ENCODE data around the gene MLLT6. TPM values are rescaled to one million over a fixed set of nuclear protein-coding genes. Genes with fewer than 3 reads are reported as not detected.
A peak's percentile ranks its signal among the peaks of the same experiment; 100 is the strongest.

The MLLT6 gene
- 14.2 TPM for polyA plus RNA-seq (2013, experiment 1 of 2)
- 14.1 TPM for polyA plus RNA-seq (2013, experiment 2 of 2)

- Histone ChIP-seq H3K23ac (ENCODE audit: low read depth, low read length, poor library complexity) (peak within 1 kb of the TSS; percentile 40), H3K4ac (ENCODE audit: low read length) (no peak within 1 kb of the TSS), H3K4me1 (ENCODE audit: control insufficient read depth in 2 of 2, insufficient read depth in 1 of 2, low read depth in 1 of 2, low read length in 2 of 2) (peaks cover 20 to 23% of the 10 kb centered on the region in 2 donors), H4K8ac (ENCODE audit: low read depth, low read length) (no peak within 1 kb of the TSS), H2BK120ac (ENCODE audit: low read depth, low read length) (peak within 1 kb of the TSS; percentile 2), H3K9me3 (replicated peaks in 1 of 2; ENCODE audit: control insufficient read depth in 2 of 2, insufficient read depth in 1 of 2, low read depth in 1 of 2, low read length in 2 of 2) (no peaks in the 10 kb centered on the region), H2AK5ac (ENCODE audit: low read depth, low read length) (peak within 1 kb of the TSS; percentile 79), H3K18ac (ENCODE audit: low read length) (peak within 1 kb of the TSS; percentile 94), H3K27me3 (ENCODE audit: control insufficient read depth in 3 of 3, insufficient read depth in 3 of 3, low read depth in 1 of 3, low read length in 3 of 3) (peaks cover 0 to 57% (median 18%) of the 10 kb centered on the region in 3 experiments), H2BK15ac (ENCODE audit: low read length) (peak within 1 kb of the TSS; percentile 82), H3K27ac (replicated peaks; ENCODE audit: low read length) (no peak within 1 kb of the TSS), H2BK5ac (ENCODE audit: low read length) (no peak within 1 kb of the TSS), H3K4me3 (ENCODE audit: low read length in 2 of 2) (peak within 1 kb of the TSS; percentile 73 to 84), H3K9ac (ENCODE audit: low read depth, low read length, poor library complexity) (peak within 1 kb of the TSS; percentile 73), H2BK12ac (ENCODE audit: low read length) (peak within 1 kb of the TSS; percentile 1), H3K4me2 (ENCODE audit: insufficient read depth, low read length, poor library complexity, severe bottlenecking) (peak within 1 kb of the TSS; percentile 84), H3K14ac (ENCODE audit: low read length) (no peak within 1 kb of the TSS), H3K36me3 (replicated peaks in 1 of 2; ENCODE audit: control insufficient read depth in 2 of 2, insufficient read depth in 2 of 2, low read length in 2 of 2) (peaks cover 3 to 27% of the 10 kb centered on the region in 2 donors), H3K79me1 (ENCODE audit: low read depth, low read length) (peaks cover 2% of the 10 kb centered on the region), H4K91ac (ENCODE audit: low read depth, low read length, poor library complexity) (no peak within 1 kb of the TSS), H2AFZ (ENCODE audit: low read length) (peak within 1 kb of the TSS; percentile 93)
- DNase-seq (ENCODE audit: low spot score): peak; percentile 75
- no CpG with 5 or more reads among the region's 100 CpGs for WGBS, 2 donors (ENCODE audit: extremely low coverage in 2 of 2, insufficient read length in 2 of 2, insufficient replicate concordance in 1 of 2)
Observed at GRCh38 chr17:38704606-38705522, at the start of gene MLLT6. Gene MLLT6, plus strand, starts transcription at chr17:38705273. Its CDS starts 360 bp downstream, at chr17:38705633.

GRCh38 chr17:38656959-38657823 lies 47.9 kb upstream of the MLLT6 start:
- Histone ChIP-seq H3K79me1 (ENCODE audit: low read depth, low read length) (no peaks in the 10 kb centered on the region), H4K8ac (ENCODE audit: low read depth, low read length) (no peak overlapping the region), H3K9me3 (replicated peaks in 1 of 2; ENCODE audit: control insufficient read depth in 2 of 2, insufficient read depth in 1 of 2, low read depth in 1 of 2, low read length in 2 of 2) (no peaks in the 10 kb centered on the region), H3K36me3 (replicated peaks in 1 of 2; ENCODE audit: control insufficient read depth in 2 of 2, insufficient read depth in 2 of 2, low read length in 2 of 2) (no peaks in the 10 kb centered on the region), H4K91ac (ENCODE audit: low read depth, low read length, poor library complexity) (no peak overlapping the region), H3K14ac (ENCODE audit: low read length) (no peak overlapping the region), H3K23ac (ENCODE audit: low read depth, low read length, poor library complexity) (no peak overlapping the region), H3K4ac (ENCODE audit: low read length) (no peak overlapping the region), H3K27ac (replicated peaks; ENCODE audit: low read length) (no peak overlapping the region), H2AK5ac (ENCODE audit: low read depth, low read length) (peak overlapping the region; percentile 61), H3K4me3 (ENCODE audit: low read length in 2 of 2) (no peak overlapping the region), H2BK15ac (ENCODE audit: low read length) (peak overlapping the region; percentile 66), H3K4me2 (ENCODE audit: insufficient read depth, low read length, poor library complexity, severe bottlenecking) (no peak overlapping the region), H2BK5ac (ENCODE audit: low read length) (peak overlapping the region; percentile 70), H2BK12ac (ENCODE audit: low read length) (no peak overlapping the region), H3K9ac (ENCODE audit: low read depth, low read length, poor library complexity) (no peak overlapping the region), H2BK120ac (ENCODE audit: low read depth, low read length) (peak overlapping the region; percentile 39), H3K18ac (ENCODE audit: low read length) (peak overlapping the region; percentile 76), H2AFZ (ENCODE audit: low read length) (peak overlapping the region; percentile 51), H3K27me3 (ENCODE audit: control insufficient read depth in 3 of 3, insufficient read depth in 3 of 3, low read depth in 1 of 3, low read length in 3 of 3) (peaks cover 0 to 27% (median 0%) of the 10 kb centered on the region in 3 experiments), H3K4me1 (ENCODE audit: control insufficient read depth in 2 of 2, insufficient read depth in 1 of 2, low read depth in 1 of 2, low read length in 2 of 2) (peaks cover 11 to 28% of the 10 kb centered on the region in 2 donors)
- WGBS, 2 donors (ENCODE audit: extremely low coverage in 2 of 2, insufficient read length in 2 of 2, insufficient replicate concordance in 1 of 2): no CpG with 5 or more reads among the region's 27 CpGs
- no peak for DNase-seq (ENCODE audit: low spot score)

- Histone ChIP-seq H3K4me1 (ENCODE audit: control insufficient read depth in 2 of 2, insufficient read depth in 1 of 2, low read depth in 1 of 2, low read length in 2 of 2) (peaks cover 11 to 28% of the 10 kb centered on the region in 2 donors), H3K79me1 (ENCODE audit: low read depth, low read length) (no peaks in the 10 kb centered on the region), H3K4ac (ENCODE audit: low read length) (no peak overlapping the region), H2BK120ac (ENCODE audit: low read depth, low read length) (no peak overlapping the region), H2BK5ac (ENCODE audit: low read length) (peak overlapping the region; percentile 70), H3K27me3 (ENCODE audit: control insufficient read depth in 3 of 3, insufficient read depth in 3 of 3, low read depth in 1 of 3, low read length in 3 of 3) (peaks cover 0 to 30% (median 0%) of the 10 kb centered on the region in 3 experiments), H3K4me2 (ENCODE audit: insufficient read depth, low read length, poor library complexity, severe bottlenecking) (no peak overlapping the region), H4K8ac (ENCODE audit: low read depth, low read length) (no peak overlapping the region), H3K27ac (replicated peaks; ENCODE audit: low read length) (no peak overlapping the region), H3K36me3 (replicated peaks in 1 of 2; ENCODE audit: control insufficient read depth in 2 of 2, insufficient read depth in 2 of 2, low read length in 2 of 2) (no peaks in the 10 kb centered on the region), H2BK15ac (ENCODE audit: low read length) (no peak overlapping the region), H3K14ac (ENCODE audit: low read length) (no peak overlapping the region), H4K91ac (ENCODE audit: low read depth, low read length, poor library complexity) (no peak overlapping the region), H3K18ac (ENCODE audit: low read length) (no peak overlapping the region), H2BK12ac (ENCODE audit: low read length) (no peak overlapping the region), H3K9ac (ENCODE audit: low read depth, low read length, poor library complexity) (no peak overlapping the region), H3K23ac (ENCODE audit: low read depth, low read length, poor library complexity) (no peak overlapping the region), H2AK5ac (ENCODE audit: low read depth, low read length) (peak overlapping the region; percentile 6), H2AFZ (ENCODE audit: low read length) (peak overlapping the region; percentile 51), H3K4me3 (ENCODE audit: low read length in 2 of 2) (no peak overlapping the region), H3K9me3 (replicated peaks in 1 of 2; ENCODE audit: control insufficient read depth in 2 of 2, insufficient read depth in 1 of 2, low read depth in 1 of 2, low read length in 2 of 2) (no peaks in the 10 kb centered on the region)
- no CpG with 5 or more reads among the region's 15 CpGs for WGBS, 2 donors (ENCODE audit: extremely low coverage in 2 of 2, insufficient read length in 2 of 2, insufficient replicate concordance in 1 of 2)
- DNase-seq (ENCODE audit: low spot score): no peak
Observed at GRCh38 chr17:38657824-38658740, 47.0 kb upstream of the MLLT6 start.

Data from neuronal stem cell (in vitro differentiated cells).